Activated naive CD8-positive, alpha-beta T cell treated with anti-CD3 and anti-CD28 coated beads, Interleukin-2, amount 10 ng/mL, durations not matched to agents 7 days and 5 days (primary cell): ENCODE results near the gene ZNF787. TPM values are rescaled to one million over a fixed set of nuclear protein-coding genes. Genes with fewer than 3 reads are reported as not detected.
A peak's percentile ranks its signal among the peaks of the same experiment; 100 is the strongest.
"Not testable (repeated sequence)": the region's sequence is repeated elsewhere in the genome, so short reads cannot be mapped to it uniquely, and the experiment has no call there.

ENCODE experiments used
- ATAC-seq: fragments of 150-1000 bp; cut with Tn5 transposase; one replicate; pipeline ENCODE4 v1.10.0; 2021; ENCODE audit warnings: low read depth, moderate library complexity
- POLR2A ChIA-PET: fragments of 350-600 bp; sonication (Branson Sonifier 250); formaldehyde crosslinking; loops from one replicate; lab custom pipeline; 2021; ENCODE audit warnings: antibody characterized with exemption; lab: Charles Lee
- DNase-seq: peaks from one replicate; pipeline ENCODE4 v3.0.0; 2021
- H3K27ac Mint-ChIP-seq: one replicate; pipeline ENCODE4 v1.8.0; 2022; ENCODE audit warnings: mild to moderate bottlenecking, mixed read lengths
- H3K27me3 Mint-ChIP-seq: one replicate; pipeline ENCODE4 v1.8.0; 2022; ENCODE audit warnings: mild to moderate bottlenecking, moderate library complexity, mixed read lengths
- H3K36me3 Mint-ChIP-seq: one replicate; pipeline ENCODE4 v1.8.0; 2021; ENCODE audit warnings: mild to moderate bottlenecking, mixed read lengths
- H3K4me1 Mint-ChIP-seq: one replicate; pipeline ENCODE4 v1.8.0; 2021; ENCODE audit warnings: mixed read lengths
- H3K4me3 Mint-ChIP-seq: one replicate; pipeline ENCODE4 v1.8.0; 2022; ENCODE audit warnings: mild to moderate bottlenecking, moderate library complexity, mixed read lengths
- H3K9me3 Mint-ChIP-seq: one replicate; pipeline ENCODE4 v1.8.0; 2021; ENCODE audit warnings: mixed read lengths
- total RNA-seq, 2 experiments: library from RNA; stranded (reverse); gene quantifications; one replicate each; pipeline ENCODE4 v1.2.3, GENCODE V29; 2021

Gene ZNF787
- total RNA-seq, 2 experiments from 2014 or later = 29.1 to 32.2 TPM

DNA sequence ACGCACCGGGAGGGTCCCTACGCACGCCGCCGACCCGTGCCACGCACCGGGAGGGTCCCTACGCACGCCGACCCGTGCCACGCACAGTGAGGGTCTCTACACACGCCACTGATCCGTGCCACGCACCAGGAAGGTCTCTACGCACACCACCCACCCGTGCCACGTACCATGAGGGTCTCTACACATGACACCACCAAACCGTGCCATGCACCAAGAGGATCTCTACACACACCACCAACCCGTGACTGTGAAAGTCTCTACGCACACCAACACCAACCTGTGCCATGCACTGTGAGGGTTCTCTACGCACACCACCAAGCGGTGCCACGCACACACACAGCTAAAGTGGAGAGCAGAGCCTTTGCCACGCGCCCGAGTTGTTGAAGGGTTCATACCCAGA, 16.7 kb downstream of the ZNF787 start:
- no peak overlapping the region for H3K27ac Mint-ChIP-seq
- no peak for ATAC-seq
- no peak overlapping the region for H3K4me3 Mint-ChIP-seq
- H3K9me3 Mint-ChIP-seq = no peaks in the 10 kb centered on the region
- POLR2A ChIA-PET = no interaction called here
- H3K27me3 Mint-ChIP-seq = no peaks in the 10 kb centered on the region
- H3K4me1 Mint-ChIP-seq = peaks cover 20% of the 10 kb centered on the region
- H3K36me3 Mint-ChIP-seq = no peaks in the 10 kb centered on the region
- no peak for DNase-seq

DNA sequence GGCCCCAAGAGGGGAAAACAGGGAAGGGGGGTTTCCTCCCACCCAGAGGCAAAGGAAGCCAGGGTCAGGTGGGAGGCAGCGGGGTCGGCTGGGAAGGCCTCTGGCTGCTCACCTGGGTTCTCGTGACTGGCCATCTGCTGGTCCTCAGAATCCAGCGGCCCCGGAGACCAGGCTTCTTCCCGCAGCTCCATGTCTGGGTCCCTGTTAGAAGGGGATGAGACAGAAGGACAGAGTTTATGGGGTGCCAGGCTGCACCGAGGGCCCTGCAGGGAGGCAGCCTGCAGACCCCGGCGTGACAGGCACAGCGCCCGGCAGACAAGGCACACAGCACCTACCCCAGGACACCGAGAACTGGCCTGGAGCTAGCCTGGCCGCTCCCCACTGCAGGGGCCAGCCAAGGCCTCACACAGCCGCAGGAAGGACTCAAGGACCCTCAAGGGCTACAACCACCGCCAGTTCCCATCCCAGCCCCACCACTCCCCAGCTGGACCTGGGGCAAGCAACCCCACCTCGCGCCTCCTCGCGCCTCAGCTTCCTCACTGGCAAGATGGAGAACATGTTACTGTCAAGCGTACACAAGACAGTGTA, 18.0 kb downstream of the ZNF787 start:
- ATAC-seq = no peak
- Mint-ChIP-seq H3K27ac (no peak overlapping the region), H3K4me1 (peaks cover 16% of the 10 kb centered on the region), H3K9me3 (no peaks in the 10 kb centered on the region), H3K27me3 (no peaks in the 10 kb centered on the region), H3K4me3 (no peak overlapping the region), H3K36me3 (no peaks in the 10 kb centered on the region)
- POLR2A ChIA-PET = no interaction called here
- no peak for DNase-seq

DNA sequence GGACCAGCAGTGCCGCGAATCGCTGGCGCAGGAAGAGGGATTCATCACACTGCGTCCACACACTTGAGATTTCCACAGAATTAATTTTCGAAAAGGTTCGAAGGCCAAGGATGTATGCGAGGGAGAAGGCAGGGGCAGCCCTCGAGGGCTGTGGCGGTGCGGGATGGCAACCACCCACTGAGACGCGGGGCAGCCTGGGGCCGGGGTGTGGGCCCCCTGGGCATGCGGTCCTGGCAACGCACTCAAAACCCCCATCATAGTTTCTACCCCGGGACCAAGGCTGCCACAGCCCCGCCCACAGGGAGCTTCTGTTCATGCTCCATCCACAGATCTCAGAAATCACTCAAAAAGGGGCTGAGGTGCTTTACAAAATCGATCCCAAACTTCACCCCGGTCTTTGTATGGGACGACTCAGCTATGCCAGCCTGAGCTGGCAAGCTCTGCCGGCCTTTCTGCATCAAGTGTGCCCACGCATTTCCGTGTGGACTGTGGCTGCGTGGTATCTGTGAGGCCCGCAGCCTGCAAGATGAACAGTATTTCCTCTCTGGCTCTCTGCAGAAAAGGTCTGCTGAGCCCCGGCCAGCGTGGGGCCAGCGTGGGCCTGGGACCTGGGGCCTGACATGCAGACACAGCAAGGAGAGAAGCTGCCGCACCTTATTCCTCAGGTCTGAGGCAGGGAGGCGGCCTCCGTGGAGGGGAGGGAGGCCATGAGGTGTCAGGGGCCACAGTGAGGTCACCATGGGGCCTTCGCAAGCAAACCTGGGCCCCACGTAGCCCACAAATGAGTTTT, 19.2 kb downstream of the ZNF787 start:
- H3K4me3 Mint-ChIP-seq = no peak overlapping the region
- ATAC-seq (no peak), DNase-seq (no peak)
- no peaks in the 10 kb centered on the region for H3K9me3 Mint-ChIP-seq
- peaks cover 15% of the 10 kb centered on the region for H3K4me1 Mint-ChIP-seq
- H3K36me3 Mint-ChIP-seq = no peaks in the 10 kb centered on the region
- no peaks in the 10 kb centered on the region for H3K27me3 Mint-ChIP-seq
- H3K27ac Mint-ChIP-seq = no peak overlapping the region
- POLR2A ChIA-PET = no interaction called here

DNA sequence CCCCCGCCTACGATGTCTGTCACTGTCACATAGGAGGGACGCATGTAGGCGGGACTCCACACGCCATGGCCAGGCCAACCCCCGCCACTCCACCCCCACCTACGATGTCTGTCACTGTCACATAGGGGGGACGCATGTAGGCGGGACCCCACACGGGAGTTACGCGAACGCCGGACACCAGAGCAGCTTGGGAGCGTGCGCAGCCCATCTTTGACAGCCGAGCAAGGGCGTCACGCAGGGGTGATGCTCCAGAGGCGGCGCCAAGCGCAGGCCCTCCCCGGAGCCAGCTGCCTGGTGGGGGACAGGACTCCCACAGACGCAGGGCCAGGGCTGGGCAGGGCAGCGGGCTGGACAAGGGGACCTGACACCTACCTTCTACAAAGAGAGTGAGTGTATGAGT, 20.0 kb downstream of the ZNF787 start:
- ATAC-seq (no peak), DNase-seq (no peak)
- no peak overlapping the region for H3K27ac Mint-ChIP-seq
- no peaks in the 10 kb centered on the region for H3K36me3 Mint-ChIP-seq
- no peaks in the 10 kb centered on the region for H3K27me3 Mint-ChIP-seq
- POLR2A ChIA-PET = no interaction called here
- no peak overlapping the region for H3K4me3 Mint-ChIP-seq
- peaks cover 7% of the 10 kb centered on the region for H3K4me1 Mint-ChIP-seq
- no peaks in the 10 kb centered on the region for H3K9me3 Mint-ChIP-seq

DNA sequence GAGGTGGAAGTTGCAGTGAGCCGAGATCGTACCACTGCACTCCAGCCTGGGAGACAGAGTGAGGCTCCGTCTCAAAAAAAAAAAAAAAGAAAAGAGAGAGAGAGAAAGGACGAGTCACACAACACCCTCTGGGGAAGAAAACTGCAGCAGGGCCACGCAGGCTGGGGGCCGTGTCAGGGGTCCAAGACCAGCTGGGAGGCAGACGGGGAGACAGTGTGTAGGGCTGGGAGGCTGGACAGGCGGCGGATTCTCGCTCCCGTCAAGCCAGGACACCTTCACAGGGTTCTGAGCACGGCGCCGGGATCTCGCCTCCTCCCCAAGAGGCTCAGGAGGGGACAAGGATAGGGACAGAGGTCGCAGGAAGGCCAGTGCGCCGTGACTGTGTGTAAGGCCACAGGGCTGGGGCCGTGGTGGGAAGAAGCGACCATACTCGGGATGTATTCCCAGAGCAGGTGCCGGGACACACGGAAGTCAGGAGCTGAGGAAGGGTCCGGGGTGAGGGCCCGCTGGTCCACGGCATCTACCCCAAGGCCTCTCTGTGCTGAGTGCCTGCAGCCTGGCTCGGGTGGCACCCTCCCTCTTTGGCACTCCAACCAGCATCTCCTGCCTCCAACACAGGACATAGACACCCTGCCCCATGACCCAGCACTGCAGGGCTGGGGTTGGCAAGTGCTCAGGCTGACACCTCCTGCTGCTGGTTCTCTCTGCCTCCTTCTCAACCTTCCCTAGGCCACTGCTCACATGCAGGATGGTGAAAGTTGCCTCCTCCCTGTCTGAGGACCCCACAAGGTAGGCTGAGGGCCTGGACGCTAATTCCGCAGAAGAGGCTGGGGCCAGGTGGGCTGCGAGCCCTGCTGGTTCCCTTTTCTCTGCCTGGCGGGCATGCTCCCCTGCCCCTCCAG, 21.2 kb downstream of the ZNF787 start:
- Mint-ChIP-seq H3K4me3 (no peak overlapping the region), H3K4me1 (no peaks in the 10 kb centered on the region), H3K9me3 (no peaks in the 10 kb centered on the region), H3K36me3 (peaks cover 8% of the 10 kb centered on the region), H3K27me3 (no peaks in the 10 kb centered on the region), H3K27ac (peak overlapping the region; percentile 48)
- no peak for ATAC-seq
- DNase-seq = no peak
- POLR2A ChIA-PET = interaction anchor here (0.6 kb wide), 1 partner anchor 241 kb away, joined by 4 read pairs; no protein-coding TSS in a partner anchor

DNA sequence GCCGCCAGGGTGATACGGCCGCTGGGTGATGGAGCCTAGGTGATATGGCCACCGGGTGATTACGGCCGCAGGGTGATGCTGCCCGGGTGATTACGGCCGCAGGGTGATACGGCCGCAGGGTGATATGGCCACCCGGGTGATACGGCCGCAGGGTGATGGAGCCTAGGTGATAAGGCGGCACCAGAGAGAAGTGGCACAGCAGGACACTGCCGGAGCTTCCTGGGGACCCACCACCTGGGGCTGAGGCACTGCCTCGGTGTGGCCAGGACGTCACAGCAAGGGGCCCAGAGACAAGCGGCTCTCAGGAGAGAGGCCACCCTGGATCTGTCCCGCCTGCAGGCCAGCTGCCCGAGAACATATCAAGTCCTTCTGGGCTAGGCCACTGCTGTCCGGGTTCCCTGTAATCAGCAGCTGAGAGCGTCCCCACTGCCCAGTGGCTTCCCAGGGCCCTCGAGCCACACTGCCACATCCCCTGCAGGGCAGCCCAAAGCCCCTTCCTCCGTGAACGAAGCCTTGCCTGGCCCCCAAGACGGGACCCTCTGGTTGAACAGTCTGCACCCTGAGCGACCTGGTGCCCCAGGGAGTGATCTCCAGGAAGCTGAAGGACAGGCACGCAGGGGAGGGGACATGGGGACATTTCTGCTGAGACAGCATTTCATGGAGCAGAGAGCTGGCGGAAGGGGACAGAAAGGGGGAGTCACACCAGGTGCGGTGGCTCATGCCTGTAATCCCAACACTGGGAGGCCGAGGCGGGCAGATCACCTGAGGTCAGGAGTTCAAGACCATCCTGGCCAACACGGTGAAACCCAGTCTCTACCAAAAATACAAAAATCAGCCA, 22.1 kb downstream of the ZNF787 start:
- H3K4me3 Mint-ChIP-seq = no peak overlapping the region
- H3K27me3 Mint-ChIP-seq = no peaks in the 10 kb centered on the region
- no peak overlapping the region for H3K27ac Mint-ChIP-seq
- no peaks in the 10 kb centered on the region for H3K4me1 Mint-ChIP-seq
- no peak for DNase-seq
- H3K36me3 Mint-ChIP-seq = peaks cover 13% of the 10 kb centered on the region
- POLR2A ChIA-PET = no interaction called here
- no peaks in the 10 kb centered on the region for H3K9me3 Mint-ChIP-seq
- ATAC-seq = no peak

DNA sequence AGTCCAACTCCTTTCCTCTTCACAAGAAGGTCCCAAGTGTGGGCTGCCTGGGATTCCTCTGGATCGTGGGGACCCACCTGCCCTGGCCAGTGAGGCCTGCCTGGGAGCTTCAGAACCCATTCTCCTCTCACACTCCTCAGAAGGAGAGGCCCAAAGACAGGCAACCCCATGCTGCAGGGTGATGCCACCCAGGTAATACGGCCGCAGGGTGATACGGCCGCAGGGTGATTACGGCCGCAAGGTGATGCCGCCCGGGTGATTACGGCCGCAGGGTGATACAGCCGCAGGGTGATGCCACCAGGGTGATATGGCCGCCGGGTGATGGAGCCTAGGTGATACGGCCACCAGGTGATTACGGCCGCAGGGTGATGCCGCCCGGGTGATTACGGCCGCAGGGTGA, 22.9 kb downstream of the ZNF787 start:
- H3K27me3 Mint-ChIP-seq, H3K27ac Mint-ChIP-seq, H3K4me3 Mint-ChIP-seq, POLR2A ChIA-PET, H3K4me1 Mint-ChIP-seq, H3K9me3 Mint-ChIP-seq, ATAC-seq, DNase-seq: not testable (repeated sequence)
- H3K36me3 Mint-ChIP-seq = peaks cover 20% of the 10 kb centered on the region

DNA sequence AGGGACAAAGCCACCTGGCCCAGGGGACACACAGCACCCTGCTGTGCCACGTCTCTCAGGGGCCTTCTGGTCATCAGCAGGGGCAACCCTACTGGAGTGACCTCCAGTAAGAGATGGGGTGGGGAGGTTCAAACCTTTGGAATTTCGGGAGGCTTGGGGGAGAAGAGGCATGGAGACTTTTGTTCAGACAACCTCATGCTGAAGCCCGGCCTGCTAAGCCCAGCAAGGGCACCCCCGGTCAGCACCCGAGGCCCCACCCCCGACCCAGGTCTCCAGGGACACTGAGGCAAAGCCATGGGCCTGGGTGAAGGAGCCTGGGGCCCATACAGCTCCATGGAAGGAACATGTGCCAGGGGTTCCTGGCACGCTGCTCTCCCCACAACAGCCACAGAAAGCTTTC, 23.3 kb downstream of the ZNF787 start:
- Mint-ChIP-seq H3K27ac (no peak overlapping the region), H3K27me3 (no peaks in the 10 kb centered on the region), H3K36me3 (peaks cover 25% of the 10 kb centered on the region), H3K4me3 (no peak overlapping the region), H3K9me3 (peaks cover 3% of the 10 kb centered on the region), H3K4me1 (no peaks in the 10 kb centered on the region)
- ATAC-seq (no peak), DNase-seq (no peak)
- POLR2A ChIA-PET = no interaction called here

DNA sequence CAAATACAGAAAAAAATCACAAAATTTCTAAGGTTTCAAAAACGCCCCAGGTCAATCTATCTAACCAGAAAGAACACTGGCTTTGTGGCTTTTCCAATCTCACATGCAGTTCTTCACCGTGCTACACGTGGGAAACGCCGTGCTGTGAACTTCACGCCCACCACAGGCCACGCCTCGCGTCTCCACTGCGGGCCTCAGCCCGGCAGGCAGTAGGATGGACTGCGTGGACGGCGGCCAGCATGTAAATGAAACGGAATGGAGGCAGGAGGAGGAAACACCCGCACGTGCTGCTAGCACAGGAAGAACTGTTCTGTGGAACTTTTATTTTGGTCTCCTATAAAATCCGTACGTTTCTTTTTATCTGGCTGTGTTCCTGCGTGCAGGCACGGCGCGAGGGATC, 23.8 kb downstream of the ZNF787 start:
- H3K27ac Mint-ChIP-seq = no peak overlapping the region
- peaks cover 6% of the 10 kb centered on the region for H3K9me3 Mint-ChIP-seq
- no peaks in the 10 kb centered on the region for H3K4me1 Mint-ChIP-seq
- no peaks in the 10 kb centered on the region for H3K27me3 Mint-ChIP-seq
- H3K36me3 Mint-ChIP-seq = peaks cover 29% of the 10 kb centered on the region
- ATAC-seq (no peak), DNase-seq (no peak)
- no peak overlapping the region for H3K4me3 Mint-ChIP-seq
- POLR2A ChIA-PET = no interaction called here

DNA sequence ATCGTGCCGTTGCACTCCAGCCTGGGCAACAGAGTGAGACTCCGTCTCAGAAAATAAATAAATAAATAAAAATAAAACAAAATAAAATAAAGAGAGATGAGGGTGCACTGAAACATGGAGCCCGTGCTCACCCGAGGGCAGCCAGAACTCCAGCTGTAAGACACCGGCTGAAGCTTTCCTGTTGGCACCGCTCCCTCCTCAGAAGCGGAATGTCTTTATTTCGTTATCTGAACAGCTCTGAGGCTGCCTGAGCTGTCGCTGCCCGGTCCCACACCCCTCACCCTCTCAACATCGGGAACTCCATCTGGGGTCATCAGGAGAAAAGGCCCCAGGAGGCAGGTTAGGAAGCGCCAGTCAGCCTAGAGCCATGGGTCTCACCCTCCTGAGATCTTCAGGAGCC, 24.4 kb downstream of the ZNF787 start:
- H3K4me1 Mint-ChIP-seq = no peaks in the 10 kb centered on the region
- ATAC-seq = no peak
- POLR2A ChIA-PET = no interaction called here
- H3K27ac Mint-ChIP-seq = no peak overlapping the region
- peaks cover 6% of the 10 kb centered on the region for H3K9me3 Mint-ChIP-seq
- H3K36me3 Mint-ChIP-seq = peaks cover 30% of the 10 kb centered on the region
- no peaks in the 10 kb centered on the region for H3K27me3 Mint-ChIP-seq
- H3K4me3 Mint-ChIP-seq = no peak overlapping the region
- DNase-seq = no peak

DNA sequence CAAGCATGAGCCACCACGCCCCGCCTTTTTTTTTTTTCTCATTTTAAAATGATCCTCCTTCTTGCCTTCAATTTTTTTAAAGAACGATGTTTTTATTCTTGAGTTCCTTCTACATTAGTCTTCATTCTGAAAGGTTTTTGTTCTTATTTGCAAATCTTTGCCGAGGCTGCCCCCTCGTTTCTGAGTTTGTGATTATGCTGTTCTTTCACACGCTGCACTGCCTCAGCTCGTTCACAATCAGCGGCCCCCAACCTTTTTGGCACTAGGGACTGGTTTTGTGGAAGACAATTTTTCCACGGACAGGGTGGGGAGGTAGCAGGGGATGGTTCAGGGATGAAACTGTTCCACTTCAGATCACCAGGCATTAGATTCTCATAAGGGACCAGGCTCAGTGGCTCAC, 26.6 kb downstream of the ZNF787 start:
- no peak overlapping the region for H3K4me3 Mint-ChIP-seq
- no peak overlapping the region for H3K27ac Mint-ChIP-seq
- no peaks in the 10 kb centered on the region for H3K4me1 Mint-ChIP-seq

DNA sequence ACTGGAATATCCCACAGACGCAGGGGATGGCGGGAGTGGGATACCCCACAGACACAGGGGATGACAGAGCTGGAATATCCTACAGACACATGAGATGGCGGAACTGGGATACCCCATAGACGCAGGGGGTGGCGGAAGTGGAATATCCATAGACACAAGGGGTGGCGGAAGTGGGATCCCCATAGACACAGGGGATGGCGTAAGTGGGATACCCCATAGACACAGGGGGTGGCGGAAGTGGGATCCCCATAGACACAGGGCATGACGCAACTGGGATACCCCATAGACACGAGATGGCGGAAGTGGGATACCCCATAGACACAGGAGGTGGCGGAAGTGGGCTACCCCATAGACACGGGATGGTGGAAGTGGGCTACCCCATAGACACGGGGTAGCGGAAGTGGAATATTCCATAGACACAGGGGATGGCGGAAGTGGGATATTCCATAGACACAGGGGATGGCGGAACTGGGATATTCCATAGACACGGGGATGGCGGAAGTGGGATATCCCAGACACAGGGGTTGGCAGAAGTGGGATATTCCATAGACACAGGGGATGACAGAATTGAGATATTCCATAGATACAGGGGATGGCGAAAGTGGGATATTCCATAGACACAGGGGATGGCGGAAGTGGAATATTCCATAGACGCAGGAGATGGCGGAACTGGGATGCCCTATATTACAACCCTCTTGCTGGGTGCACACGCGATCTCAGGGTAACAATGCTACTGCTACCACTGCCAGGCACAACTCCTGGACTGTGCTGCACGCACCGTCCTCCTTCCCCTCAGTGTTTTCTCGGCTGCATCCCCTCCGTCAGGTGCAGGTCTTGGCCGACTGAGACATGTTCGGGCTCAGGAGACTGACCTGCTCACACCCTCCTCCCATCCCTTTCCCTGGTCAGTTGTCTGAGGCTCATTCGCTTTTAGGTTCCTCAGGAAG, 28.1 kb downstream of the ZNF787 start:
- no peak overlapping the region for H3K4me3 Mint-ChIP-seq
- POLR2A ChIA-PET = no interaction called here
- H3K4me1 Mint-ChIP-seq = no peaks in the 10 kb centered on the region
- H3K27me3 Mint-ChIP-seq = no peaks in the 10 kb centered on the region
- peaks cover 6% of the 10 kb centered on the region for H3K9me3 Mint-ChIP-seq
- peaks cover 30% of the 10 kb centered on the region for H3K36me3 Mint-ChIP-seq
- ATAC-seq (no peak), DNase-seq (no peak)
- peak overlapping the region; percentile 32 for H3K27ac Mint-ChIP-seq

More for the DNA sequence above, 26.6 kb downstream of the ZNF787 start:
- no peaks in the 10 kb centered on the region for H3K27me3 Mint-ChIP-seq
- peaks cover 6% of the 10 kb centered on the region for H3K9me3 Mint-ChIP-seq
- no peak for DNase-seq
- peaks cover 30% of the 10 kb centered on the region for H3K36me3 Mint-ChIP-seq
- POLR2A ChIA-PET = no interaction called here
- ATAC-seq = no peak
